Adrenal gland (tissue), 12 donors: ENCODE measurements around the gene RNF112. TPM values are rescaled to one million over a fixed set of nuclear protein-coding genes. Genes with fewer than 3 reads are reported as not detected.
A peak's percentile ranks its signal among the peaks of the same experiment; 100 is the strongest.

Experiments
- DNase-seq, 7 donors: peaks; one replicate each; pipeline ENCODE4 v3.0.0-alpha.2; 2019 to 2020
- H3K27ac ChIP-seq, 5 donors: fragments of 200-600 bp; sonication (generic) in 4 of 5; 1 replicate in 3 of 5; 2 replicates in 2 of 5; pipeline versions ENCODE4 v1.5.1 to v1.8.0; 2016 to 2020; ENCODE audit warnings: mild to moderate bottlenecking in 1 of 5
- H3K27me3 ChIP-seq: fragments of 200-600 bp; 2 replicates; pipeline ENCODE4 v1.8.0; 2021
- H3K36me3 ChIP-seq, 2 donors: fragments of 200-600 bp; replicated peaks in 1 of 2; 1 replicate in 1 of 2; 2 replicates in 1 of 2; pipeline versions ENCODE4 v1.5.1 to v1.8.0; 2018 to 2022
- H3K4me1 ChIP-seq, 2 donors: fragments of 200-600 bp; replicated peaks in 1 of 2; 1 replicate in 1 of 2; 2 replicates in 1 of 2; pipeline versions ENCODE4 v1.5.1 to v1.8.0; 2018 to 2021
- H3K4me3 ChIP-seq, 4 donors: fragments of 200-600 bp; sonication (generic) in 3 of 4; one replicate each; pipeline ENCODE4 v1.5.1; 2016 to 2018
- H3K9me3 ChIP-seq, 3 donors: fragments of 200-600 bp; sonication (generic) in 1 of 3; replicated peaks in 1 of 3; 1 replicate in 2 of 3; 2 replicates in 1 of 3; pipeline versions ENCODE4 v1.5.1 to v1.8.0; 2016 to 2021
- POLR2A ChIP-seq, 2 donors: fragments of 450-650 bp; IDR thresholded peaks; one replicate each; pipeline ENCODE4 v1.6.1; 2017; ENCODE audit warnings: antibody characterized with exemption in 2 of 2, mild to moderate bottlenecking in 2 of 2, moderate library complexity in 1 of 2
- WGBS, 4 donors: extraction: QIAGEN DNeasy Blood & Tissue Kit in 2 of 4; methylation state at CpG; one replicate each; pipeline versions ENCODE4 v1.1.5 to v1.1.7; 2013 to 2017; 5-methylcytosine and 5-hydroxymethylcytosine counted together
- intact Hi-C, 2 donors: fragments of 100-400 bp; cut with DNase I; formaldehyde crosslinking; loops; one replicate each; pipeline versions ENCODE4 v1.14.1 to v1.15.0; 2022 to 2023
- polyA plus RNA-seq, 3 donors: library from polyadenylated mRNA; stranded (reverse); fragments of 200-250 nt in 2 of 3; fragments of 350-450 nt in 1 of 3; fragmentation: Illumina TruSeq in 1 of 3; extraction: RNeasy Lipid Tissue Mini Kit (QIAGEN cat#74804) in 1 of 3; gene quantifications; one replicate each; pipeline ENCODE4 v1.2.3, GENCODE V29; 2013 to 2014
- total RNA-seq, 9 donors: library from RNA; depleted of rRNA in 4 of 9; stranded (reverse); fragments of >200 nt in 4 of 9; fragments of 120-200 nt in 1 of 9; fragmentation: NEBNext Ultra II Directional in 1 of 9; extraction: Animal tissue kit (Norgen Biotek cat#: 25700) in 1 of 9; gene quantifications; one replicate each; pipeline versions ENCODE4 v1.1.0 to v1.2.4, GENCODE V29; 2013 to 2023
- TF ChIP-seq, protein P1 (sequence below), 6 experiments: fragments of 450-650 bp in 4 of 6; fragments of 200-600 bp in 2 of 6; sonication (generic) in 1 of 6; IDR thresholded peaks; 1 replicate in 5 of 6; 2 replicates in 1 of 6; pipeline versions ENCODE4 v1.5.1 to v1.8.0; 2016 to 2021; ENCODE audit warnings: antibody characterized with exemption in 6 of 6, mild to moderate bottlenecking in 2 of 6, moderate library complexity in 1 of 6
- donor health status: healthy with polysubstance abuse.
- donor health status: Bipolar disorder and iron deficiency.
- donor health status: DM: yes; HTN: yes; CAD: no.
- donor health status: DM: no; HTN: no; CAD: no.
- donor health status: DM: no; HTN: no; CAD: no.
- donor health status: DM: yes; HTN: yes; CAD: no.

The RNF112 gene
- total and polyA plus RNA-seq, 12 donors = 0.88 to 35.6 (median 2.3) TPM; not detected in 1

DNA sequence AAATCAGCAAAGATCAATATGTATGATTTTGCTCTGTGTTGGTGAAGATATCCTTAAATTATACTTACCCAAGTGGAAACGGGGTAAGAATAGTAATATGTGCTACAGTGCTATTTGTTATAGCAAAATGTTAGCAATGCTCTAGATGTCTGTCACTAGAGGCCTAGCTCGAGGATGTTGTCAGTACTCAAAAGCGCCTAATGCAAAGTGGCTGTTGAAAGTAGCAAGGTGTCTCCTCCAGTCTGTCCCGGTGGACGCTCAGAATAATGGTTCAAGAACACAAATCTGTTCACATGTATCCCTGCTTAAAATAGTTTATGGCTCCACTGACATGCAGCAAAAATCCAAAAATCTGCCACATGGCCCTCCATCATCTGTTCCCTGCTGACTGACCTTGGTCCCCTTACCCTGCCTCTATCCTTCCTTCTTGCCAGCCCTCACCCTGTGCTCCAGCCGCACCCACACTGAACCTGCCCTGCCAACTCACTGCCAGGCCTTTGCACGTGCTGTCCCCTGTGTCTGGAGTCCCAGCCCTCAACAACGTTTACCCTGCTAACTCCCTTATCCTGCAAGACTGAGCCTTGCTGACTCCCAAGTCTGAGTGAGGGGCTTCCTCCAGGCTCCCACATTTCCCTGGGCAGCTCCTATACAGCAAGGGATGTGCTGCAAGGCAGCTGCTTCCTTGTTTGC lies 9.6 kb upstream of the RNF112 start:
- Histone ChIP-seq H3K36me3 (no peaks in the 10 kb centered on the region), H3K27ac (peak overlapping the region in 1 of 5 donors; percentile 3), H3K27me3 (no peaks in the 10 kb centered on the region), H3K9me3 (no peaks in the 10 kb centered on the region), H3K4me3 (no peak overlapping the region), H3K4me1 (peaks cover 6 to 29% of the 10 kb centered on the region in 2 donors)
- no peak for TF ChIP-seq POLR2A (IDR thresholded peaks at IDR 0.05)
- TF ChIP-seq, protein P1, sequence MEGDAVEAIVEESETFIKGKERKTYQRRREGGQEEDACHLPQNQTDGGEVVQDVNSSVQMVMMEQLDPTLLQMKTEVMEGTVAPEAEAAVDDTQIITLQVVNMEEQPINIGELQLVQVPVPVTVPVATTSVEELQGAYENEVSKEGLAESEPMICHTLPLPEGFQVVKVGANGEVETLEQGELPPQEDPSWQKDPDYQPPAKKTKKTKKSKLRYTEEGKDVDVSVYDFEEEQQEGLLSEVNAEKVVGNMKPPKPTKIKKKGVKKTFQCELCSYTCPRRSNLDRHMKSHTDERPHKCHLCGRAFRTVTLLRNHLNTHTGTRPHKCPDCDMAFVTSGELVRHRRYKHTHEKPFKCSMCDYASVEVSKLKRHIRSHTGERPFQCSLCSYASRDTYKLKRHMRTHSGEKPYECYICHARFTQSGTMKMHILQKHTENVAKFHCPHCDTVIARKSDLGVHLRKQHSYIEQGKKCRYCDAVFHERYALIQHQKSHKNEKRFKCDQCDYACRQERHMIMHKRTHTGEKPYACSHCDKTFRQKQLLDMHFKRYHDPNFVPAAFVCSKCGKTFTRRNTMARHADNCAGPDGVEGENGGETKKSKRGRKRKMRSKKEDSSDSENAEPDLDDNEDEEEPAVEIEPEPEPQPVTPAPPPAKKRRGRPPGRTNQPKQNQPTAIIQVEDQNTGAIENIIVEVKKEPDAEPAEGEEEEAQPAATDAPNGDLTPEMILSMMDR (IDR thresholded peaks at IDR 0.05) = no peak
- intact Hi-C loops = no loop called here
- 72 to 87% (median 84%) methylated on average over 8 of the region's 8 CpGs for WGBS, 4 donors
- no peak for DNase-seq

DNA sequence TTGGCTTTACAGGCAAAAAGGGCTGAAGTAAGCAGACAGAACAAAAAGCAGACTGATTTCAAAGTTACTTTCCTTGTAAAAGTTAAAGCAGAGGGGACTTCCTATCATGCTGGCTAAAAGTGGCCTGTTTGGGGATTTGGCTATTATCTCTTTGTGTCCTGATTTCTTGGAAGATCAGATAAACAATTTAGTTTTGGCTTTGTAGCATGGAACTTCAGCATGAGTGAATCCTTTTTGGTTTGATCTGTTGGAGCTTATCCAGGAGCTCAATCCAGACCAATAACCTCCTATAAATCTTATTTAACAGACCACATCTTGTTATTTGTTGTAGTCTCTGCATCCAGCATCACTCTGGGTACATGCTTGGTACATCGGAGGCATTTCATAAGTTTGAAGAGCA lies 8.9 kb upstream of the RNF112 start:
- Histone ChIP-seq H3K9me3 (no peaks in the 10 kb centered on the region), H3K4me3 (no peak overlapping the region), H3K27me3 (no peaks in the 10 kb centered on the region), H3K27ac (peak overlapping the region in 2 of 5 donors; percentile 3 to 8), H3K36me3 (no peaks in the 10 kb centered on the region), H3K4me1 (peaks cover 6 to 29% of the 10 kb centered on the region in 2 donors)
- DNase-seq = no peak
- WGBS, 4 donors = 75 to 90% (median 84%) methylated on average over 1 of the region's 1 CpG
- intact Hi-C loops = no loop called here
- TF ChIP-seq POLR2A (IDR thresholded peaks at IDR 0.05) = no peak
- TF ChIP-seq, protein P1 (IDR thresholded peaks at IDR 0.05) = no peak

DNA sequence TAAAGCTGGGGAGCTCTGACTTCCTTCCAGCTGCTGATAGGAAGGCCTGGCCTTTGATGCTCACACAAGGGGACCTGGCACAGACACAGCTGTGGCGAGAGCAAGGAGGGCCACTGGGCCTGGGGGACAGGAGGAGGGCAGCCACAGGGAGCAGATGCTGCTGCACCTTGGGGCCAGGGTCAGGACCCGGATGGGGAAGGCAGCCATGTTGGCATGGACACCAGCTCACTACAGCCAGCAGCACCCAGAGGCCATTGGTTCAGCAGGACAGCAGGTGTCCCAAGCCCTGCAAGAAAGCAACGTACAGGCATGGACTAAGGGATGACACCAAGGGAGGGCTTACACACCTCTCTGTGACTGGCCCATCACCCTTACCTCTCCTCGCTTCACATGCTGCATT lies 8.0 kb upstream of the RNF112 start:
- intact Hi-C loops = no loop called here
- Histone ChIP-seq H3K4me1 (peaks cover 6 to 26% of the 10 kb centered on the region in 2 donors), H3K9me3 (no peaks in the 10 kb centered on the region), H3K27me3 (no peaks in the 10 kb centered on the region), H3K36me3 (no peaks in the 10 kb centered on the region), H3K27ac (no peak overlapping the region), H3K4me3 (no peak overlapping the region)
- 93 to 98% (median 95%) methylated on average over 4 of the region's 4 CpGs for WGBS, 4 donors
- DNase-seq = no peak
- TF ChIP-seq, protein P1 (IDR thresholded peaks at IDR 0.05) = no peak
- no peak for TF ChIP-seq POLR2A (IDR thresholded peaks at IDR 0.05)

DNA sequence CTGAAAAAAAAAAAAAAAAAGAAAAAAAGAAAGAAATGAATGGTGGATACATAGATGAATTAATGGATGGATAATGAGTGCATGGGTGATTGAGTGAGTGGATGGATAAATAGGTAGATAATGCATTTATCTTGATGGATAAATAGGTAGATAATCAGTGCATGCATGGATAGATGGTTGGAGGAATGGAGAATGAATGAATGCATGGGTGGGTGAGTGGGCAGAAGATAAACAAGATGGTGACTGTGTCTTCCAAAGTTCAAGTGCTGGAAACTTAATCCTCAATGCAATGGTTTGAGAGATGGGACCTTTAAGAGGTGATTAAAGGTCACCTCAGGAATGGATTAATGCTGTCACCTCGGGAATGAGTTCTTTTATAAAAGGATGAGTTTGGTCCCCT lies 6.8 kb upstream of the RNF112 start:
- TF ChIP-seq, protein P1 (IDR thresholded peaks at IDR 0.05) = no peak
- TF ChIP-seq POLR2A (IDR thresholded peaks at IDR 0.05) = no peak
- Histone ChIP-seq H3K9me3 (no peaks in the 10 kb centered on the region), H3K4me1 (peaks cover 6 to 14% of the 10 kb centered on the region in 2 donors), H3K27ac (no peak overlapping the region), H3K4me3 (no peak overlapping the region), H3K36me3 (no peaks in the 10 kb centered on the region), H3K27me3 (no peaks in the 10 kb centered on the region)
- intact Hi-C loops = no loop called here
- WGBS, 4 donors = 68 to 91% (median 73%) methylated on average over 1 of the region's 1 CpG
- no peak for DNase-seq
